ENCODE data around the gene SYNDIG1.

Gene SYNDIG1

GRCh38 chr20:24448170-24448569 is 21.3 kb upstream of the SYNDIG1 start:
- DNase-seq: no peak

DNA sequence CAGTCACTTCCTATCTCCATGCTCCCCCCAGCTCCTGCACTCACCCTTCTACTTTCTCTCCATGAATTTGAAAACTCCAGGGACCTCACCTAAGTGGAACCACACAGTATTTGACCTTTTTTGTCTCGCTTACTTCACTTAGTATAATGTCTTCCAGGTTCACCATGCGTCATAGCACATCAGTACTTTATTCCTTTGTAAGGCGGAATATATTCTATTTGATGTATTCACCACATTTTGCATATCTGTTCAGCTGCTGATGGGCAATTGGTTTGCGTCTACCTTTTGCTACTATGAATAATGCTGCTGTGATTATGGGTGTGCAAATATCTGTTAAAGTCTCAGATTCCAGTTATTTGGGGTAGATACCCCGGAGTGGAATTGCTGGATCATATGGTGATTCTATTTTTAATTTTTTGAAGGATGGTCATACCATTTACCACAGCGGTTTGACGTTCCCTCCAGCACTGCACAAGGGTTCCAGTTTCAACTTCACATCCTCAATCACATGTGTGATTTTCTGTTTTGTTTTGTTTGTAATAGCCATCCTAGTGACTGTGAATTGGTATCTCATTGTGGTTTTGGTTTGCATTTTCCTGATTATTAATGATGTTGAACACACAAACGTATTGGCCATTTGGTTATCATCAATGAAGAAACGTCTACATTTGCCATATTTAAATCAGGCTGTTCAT is 20.3 kb upstream of the SYNDIG1 start:
- no peak for DNase-seq

- no peak for DNase-seq
These were observed 19.3 kb upstream of the SYNDIG1 start for GRCh38 chr20:24450177-24450576.

GRCh38 chr20:24450624-24451376 is 18.6 kb upstream of the SYNDIG1 start:
- no peak for DNase-seq

- no peak for DNase-seq
These were observed 18.0 kb upstream of the SYNDIG1 start for GRCh38 chr20:24451428-24451827.

- DNase-seq: no peak
These were observed 17.4 kb upstream of the SYNDIG1 start for GRCh38 chr20:24452016-24452415.

DNA sequence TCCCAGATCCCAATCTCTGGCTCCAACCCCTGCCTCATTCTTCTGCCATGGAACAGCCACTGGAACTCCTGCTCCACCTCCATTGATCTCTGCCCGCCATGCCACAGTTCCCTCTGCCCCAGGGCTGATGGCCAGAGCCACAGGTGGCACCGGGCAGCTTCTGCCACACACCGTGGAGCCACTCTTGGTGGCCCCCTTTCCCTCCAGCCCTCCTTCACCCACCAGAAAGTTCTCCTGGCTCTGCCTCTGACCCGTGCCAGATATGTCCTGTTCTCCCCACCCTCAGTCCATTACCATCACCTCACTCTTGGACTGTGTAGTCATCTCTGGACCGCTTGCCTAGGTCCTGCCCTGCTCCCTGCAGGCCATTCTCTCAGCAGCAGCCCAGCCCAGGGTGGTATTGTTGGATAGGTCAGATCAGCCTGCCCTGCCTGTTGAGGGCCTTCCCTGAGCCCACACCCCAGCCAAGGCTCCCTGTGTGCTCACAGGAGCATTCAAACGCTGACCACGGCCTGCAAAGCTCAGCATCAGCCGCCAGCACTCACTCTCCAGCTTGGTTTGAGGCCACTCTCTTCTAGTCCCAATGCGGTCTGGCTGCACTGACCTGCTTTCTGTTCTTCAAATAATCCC is 16.8 kb upstream of the SYNDIG1 start:
- no peak for DNase-seq

- DNase-seq: no peak
These were observed 15.6 kb upstream of the SYNDIG1 start for GRCh38 chr20:24453869-24454268.

- no peak for DNase-seq
These were observed 14.3 kb upstream of the SYNDIG1 start for GRCh38 chr20:24455081-24455480.

DNA sequence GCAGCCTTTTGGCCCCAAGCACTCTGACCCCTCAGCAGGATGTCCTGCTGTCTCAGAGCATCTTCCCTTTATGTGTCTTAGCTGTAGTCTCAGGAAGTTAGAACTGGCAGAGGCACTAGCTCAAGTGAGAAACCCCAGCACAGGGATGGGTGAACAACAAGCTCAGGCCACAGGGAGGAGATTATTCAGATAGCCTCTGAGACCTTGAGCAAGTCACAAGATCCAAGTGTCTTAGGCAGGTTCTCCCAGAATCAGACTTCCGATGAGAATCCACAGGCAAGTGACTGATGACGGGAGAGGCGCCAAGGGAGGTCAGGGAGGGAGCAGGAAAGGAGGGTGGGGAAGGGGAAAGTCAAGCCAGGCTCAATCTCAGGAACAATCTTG is 13.0 kb upstream of the SYNDIG1 start:
- DNase-seq: no peak

DNA sequence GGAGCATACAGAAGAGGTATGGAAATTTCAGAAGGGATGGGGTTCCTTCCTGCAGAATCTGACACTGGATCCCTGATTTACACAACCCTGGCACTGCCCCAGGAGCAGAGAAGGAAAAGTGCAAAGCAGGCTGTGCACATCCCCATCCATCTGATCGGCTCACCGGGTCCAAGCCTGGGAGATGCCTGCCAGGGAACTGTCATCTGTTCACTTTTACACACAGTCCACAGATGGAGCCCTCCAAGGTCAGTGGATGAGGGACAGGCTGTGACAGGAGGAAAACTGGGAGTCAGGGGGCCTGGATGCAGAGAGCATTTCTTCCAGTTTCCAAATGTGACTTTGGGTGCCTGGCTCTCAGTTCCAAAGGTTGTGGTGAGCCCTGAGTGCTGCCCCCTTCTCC is 11.0 kb upstream of the SYNDIG1 start:
- no peak for DNase-seq

- DNase-seq: no peak
These were observed 9.7 kb upstream of the SYNDIG1 start for GRCh38 chr20:24459733-24460132.

- no peak for DNase-seq
These were observed 8.7 kb upstream of the SYNDIG1 start for GRCh38 chr20:24460712-24461111.

DNA sequence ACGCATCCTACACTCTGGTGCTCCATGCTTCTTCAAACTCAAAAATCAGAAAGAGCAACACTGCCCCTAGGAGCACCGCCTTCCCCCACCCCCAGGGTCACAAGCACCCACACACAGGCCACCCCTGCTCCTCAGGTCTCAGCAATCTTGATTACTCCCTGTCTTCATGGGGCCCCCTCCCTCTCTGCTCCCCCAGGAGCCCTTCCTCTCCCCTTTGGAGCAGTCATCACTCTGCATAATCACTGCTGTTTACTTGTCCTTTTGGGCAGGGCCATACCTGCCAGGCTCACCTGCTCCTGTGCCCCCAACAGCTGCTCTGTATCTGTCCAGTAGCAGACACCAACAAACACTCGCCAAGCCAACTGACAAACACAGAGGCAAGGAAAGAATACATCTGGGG is 7.6 kb upstream of the SYNDIG1 start:
- no peak for DNase-seq

- DNase-seq: no peak
These were observed 6.9 kb upstream of the SYNDIG1 start for GRCh38 chr20:24462460-24463010.

DNA sequence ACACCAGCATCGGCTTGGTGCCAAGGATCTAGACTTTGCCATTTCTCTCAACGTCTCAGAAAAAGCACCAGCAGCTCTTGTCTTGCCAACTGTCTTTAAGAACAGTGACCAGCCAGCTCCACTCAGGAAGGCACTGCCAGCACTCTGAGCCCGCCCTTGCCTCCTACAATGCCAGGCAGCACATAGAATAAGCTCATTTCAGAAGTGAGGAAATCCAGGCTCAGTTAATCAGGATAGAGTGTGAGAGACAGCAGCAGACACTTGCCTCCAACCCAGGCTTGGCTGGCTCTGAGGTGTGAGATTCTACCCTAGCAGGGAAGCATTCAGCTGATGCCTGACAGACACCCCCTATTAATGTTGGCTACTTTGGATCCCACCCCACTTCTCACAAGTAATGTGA is 4.3 kb upstream of the SYNDIG1 start:
- no peak for DNase-seq

DNA sequence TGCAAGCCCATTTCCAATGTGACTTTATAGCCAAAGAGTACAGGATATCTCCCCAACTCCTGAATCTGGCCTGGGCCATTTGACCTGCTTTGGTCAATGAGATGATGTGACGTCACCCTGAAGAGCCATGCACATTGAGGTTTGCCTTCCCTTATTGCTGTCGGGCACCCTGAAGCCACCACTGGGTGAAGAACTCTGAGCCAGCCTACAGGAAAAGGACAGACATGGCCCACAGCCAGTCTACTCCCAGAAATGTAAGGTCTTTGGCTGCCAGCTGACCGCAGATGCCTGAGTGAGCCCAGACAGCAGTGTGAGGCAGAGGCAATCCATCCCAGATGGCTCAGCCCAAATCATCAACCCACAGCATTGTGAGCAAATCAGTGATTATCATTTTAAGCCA is 3.7 kb upstream of the SYNDIG1 start:
- DNase-seq: no peak

DNA sequence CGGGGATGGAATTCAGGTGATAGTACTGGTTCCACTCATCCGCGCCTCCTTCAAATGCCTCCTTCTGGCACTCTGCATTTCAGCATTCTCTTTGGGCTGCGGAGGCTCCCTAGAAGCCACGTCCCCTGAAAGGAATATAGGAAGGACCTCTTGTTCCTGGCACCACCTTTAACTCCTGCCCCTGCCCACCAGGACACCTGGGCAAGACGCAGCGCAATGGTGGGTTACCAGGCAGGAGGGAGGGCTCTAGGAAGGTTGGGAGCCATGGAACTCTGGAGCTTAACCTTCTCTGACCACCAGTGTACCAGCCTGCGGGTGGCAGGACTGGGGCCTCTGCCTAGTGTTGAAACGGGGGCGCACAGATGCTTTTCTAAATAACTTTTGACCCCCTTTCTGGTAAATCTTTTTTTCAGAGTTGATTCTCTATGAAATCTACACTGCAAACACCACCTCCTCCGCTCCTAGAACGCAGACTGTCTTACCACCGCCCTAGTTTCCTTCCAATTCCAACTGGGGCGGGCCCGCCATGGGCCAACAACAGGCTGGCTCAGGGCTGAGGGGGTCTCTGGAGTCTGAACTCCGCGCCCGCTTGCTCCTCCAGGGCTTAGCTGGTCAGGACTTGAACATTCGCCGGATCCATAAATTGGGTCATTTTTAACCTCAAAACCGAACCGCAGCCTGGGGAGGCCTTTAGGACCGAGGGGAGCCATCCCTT is 871 bp upstream of the SYNDIG1 start:
- DNase-seq: no peak

DNA sequence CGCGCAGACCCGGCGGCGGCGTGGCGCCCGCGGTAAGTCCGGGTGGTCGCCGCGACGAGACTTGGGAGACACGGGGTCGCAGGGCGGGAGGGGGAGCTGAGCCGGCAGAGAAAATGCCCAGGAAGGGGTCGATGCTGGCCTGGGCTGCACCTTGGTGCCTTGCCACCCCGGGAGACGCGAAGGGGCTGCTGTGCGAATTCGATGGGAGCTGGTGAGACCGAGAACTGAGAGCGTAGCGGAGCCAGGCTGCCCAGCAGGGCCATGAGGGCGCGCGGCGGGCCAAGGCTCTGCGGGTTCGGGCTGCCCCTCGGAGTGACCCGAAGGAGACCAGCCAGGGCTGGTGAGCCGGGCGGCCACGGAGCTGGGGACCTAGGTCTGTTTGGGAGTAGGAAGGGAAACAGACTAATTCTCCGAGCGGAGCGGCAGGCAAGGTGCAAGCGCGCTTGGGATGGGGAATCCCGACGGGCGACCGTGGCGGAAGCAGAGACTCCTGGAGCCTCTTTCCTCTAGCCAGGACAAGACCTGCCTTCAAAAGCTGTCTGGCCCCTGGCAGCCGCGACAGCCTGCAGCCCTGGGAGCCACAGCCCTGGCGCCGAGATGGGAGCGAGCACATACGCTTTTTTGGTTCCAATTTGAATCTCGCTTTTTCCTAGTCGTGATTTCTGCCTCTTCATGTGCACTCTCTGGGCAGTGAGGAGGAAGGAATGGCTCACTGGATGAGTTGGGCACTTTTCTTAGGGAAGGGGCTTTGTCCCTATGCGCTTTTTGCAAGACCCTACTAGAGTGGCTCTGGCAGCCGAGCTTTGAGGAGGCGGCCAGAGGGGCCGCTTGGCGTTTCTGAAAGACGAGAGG is 691 bp downstream of the SYNDIG1 start:
- no peak for DNase-seq

DNA sequence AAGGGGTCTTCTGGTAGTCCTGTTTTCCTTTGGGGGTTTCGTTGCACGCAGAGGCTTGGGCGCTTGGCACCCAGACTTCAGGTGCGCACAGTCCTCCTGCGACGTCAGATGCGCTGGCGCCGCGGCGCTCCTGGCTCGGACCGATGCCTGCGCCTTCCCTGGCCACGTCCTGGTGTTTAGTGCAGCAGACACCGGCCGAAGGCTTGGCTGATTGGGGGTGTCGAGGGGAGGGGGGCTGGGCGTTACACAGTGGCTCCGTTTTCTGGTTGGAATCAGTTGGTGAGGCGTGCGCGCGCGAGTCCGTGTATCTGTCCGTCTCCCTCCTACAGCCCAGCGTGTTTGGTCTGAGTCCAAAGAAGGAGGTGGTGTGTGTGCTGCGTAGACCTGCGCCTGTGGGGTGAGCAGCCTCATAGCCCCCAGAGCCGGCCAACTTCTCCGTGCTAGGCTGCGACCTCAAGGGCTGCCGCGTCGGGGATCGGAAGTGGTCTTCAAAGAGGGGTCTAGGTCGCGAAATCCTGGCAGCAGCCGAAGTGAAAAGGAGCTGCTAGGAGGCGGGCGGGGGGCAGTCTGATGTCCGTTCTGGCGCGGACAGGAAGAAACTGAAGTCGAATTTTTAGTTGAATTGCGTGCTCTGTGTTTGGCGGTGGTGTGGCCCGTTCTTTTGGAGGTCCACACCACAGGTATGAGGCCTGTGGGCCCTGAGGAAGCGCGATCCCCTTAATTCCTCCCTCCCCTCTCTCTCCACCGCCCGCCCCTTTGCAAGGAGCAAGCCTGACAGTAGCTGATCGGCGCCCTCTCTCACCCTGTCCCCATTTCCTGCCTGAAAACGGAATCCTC is 1.5 kb downstream of the SYNDIG1 start:
- DNase-seq: no peak

DNA sequence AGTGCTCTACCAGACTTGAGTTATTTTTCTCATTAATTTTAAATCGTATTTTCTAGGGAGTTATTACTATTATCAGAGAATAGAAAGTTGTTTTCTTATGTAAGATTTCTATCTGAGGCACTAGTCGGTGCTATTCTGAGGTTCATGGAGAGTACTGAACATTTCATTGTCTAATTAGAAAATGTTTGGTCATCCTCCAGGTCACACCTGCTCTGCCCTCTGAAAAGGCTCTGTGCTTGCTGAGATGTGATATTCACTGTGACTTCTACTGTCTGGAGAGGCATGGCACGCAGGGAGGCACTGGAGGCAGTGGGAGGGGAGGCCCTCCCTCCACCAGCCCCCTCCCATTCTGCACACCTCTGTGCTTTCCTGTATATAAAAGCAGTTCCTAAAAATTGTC is 3.0 kb downstream of the SYNDIG1 start:
- DNase-seq: no peak
